GM20000 (cell line): ENCODE measurements around the gene DDHD1.

Source experiments
- DNase-seq: peaks from one replicate; pipeline ENCODE4 v3.0.0; 2012; ENCODE audit warnings: low spot score
- CTCF ChIP-seq: IDR thresholded peaks from 2 replicates; pipeline ENCODE4 v1.5.1; 2012; ENCODE audit warnings: mild to moderate bottlenecking, control low read depth; ENCODE audit errors: extremely low read depth, missing control alignments

The DDHD1 gene

GRCh38 chr14:53037016-53037415 is 116.1 kb downstream of the DDHD1 start:
- no peak for TF ChIP-seq CTCF
- DNase-seq: no peak

GRCh38 chr14:53035336-53036210 is 117.5 kb downstream of the DDHD1 start:
- no peak for DNase-seq
- no peak for TF ChIP-seq CTCF

- no peak for DNase-seq
- no peak for TF ChIP-seq CTCF
Measured at GRCh38 chr14:53034688-53035230, 118.4 kb downstream of the DDHD1 start.

DNA sequence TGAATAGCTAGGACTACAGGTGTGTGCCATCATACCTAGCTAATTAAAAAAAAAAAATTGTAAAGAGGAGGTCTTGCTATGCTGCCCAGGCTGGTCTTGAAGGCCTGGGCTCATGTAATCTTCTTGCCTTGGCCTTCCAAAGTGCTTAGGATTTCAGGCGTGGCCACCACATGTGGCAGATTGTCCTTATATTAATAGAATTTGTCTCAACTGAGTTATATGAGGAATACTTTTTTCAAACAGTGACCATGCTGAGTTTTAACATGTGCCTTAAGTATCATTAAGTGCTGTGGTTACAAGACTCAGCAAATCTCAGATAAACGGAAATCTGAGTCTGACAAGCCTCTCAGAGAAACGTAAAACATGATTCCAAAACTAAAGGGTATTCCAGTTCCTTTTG is 119.1 kb downstream of the DDHD1 start:
- DNase-seq: no peak
- TF ChIP-seq CTCF: no peak

GRCh38 chr14:53032838-53033390 is 120.2 kb downstream of the DDHD1 start:
- no peak for DNase-seq
- TF ChIP-seq CTCF: no peak

DNA sequence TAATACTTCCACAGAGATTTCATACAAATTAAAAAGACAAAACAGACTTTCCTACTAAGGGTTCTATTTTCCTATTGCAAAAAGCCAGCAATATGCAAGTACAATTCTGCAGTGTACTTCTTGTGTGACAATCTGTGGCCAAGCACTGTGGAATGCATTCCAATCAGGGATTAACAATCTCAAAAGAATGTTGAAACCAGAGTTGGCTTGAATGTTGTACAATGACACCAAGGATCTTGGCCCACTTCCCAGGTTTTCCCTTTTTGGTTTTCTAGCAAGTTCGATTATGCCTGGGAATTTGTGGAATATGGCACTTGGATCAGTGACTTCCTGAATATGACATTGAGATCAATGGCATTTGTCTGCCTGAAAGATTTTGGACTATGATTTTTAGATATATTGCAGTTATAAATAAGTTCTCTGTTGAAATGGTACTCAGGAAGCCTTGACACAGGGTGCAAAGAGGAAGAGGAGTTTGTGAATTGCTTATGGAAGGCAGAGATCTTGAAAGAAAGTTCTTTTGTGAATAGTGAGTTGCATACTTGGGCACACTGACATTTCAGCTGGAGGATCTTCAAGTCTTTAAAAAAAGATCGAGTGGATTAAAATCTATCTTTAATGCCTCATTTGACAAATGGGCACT is 120.8 kb downstream of the DDHD1 start:
- no peak for TF ChIP-seq CTCF
- no peak for DNase-seq

DNA sequence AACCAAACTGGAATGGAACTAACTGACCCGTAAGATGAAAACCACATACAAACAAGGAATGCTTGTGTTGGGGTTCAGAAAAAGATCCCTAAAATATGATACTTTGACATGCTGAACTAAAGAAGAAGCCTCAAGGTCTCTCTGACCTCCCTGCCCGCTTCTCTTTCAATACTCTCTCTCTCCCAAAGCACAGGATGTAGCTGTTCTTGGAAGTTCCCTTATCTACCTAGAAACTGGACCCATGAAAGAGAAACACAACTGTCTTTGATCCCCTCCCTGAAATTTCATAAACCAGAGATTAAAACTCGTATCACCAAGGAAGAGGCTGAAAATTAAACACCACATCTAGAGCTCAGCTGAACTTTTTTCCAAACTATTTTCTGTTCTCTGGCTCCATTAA is 125.6 kb downstream of the DDHD1 start:
- DNase-seq: no peak
- no peak for TF ChIP-seq CTCF
